ENCODE data around the gene KPRP.

Gene KPRP

GRCh38 chr1:152776361-152776760 lies 18.5 kb downstream of the KPRP start:
- DNase-seq = no peak

- DNase-seq = peak; percentile 1
Observed at GRCh38 chr1:152777510-152778137, 19.8 kb downstream of the KPRP start.

GRCh38 chr1:152783095-152783494 lies 25.3 kb downstream of the KPRP start:
- DNase-seq = no peak

GRCh38 chr1:152786077-152786476 lies 28.3 kb downstream of the KPRP start, which contains the start of gene LCE1E:
Gene LCE1E, plus strand, starts transcription at chr1:152786257. Its CDS starts 1,043 bp downstream, at chr1:152787300.
- DNase-seq = no peak

GRCh38 chr1:152795686-152796085 lies 37.9 kb downstream of the KPRP start:
- DNase-seq = no peak

GRCh38 chr1:152796421-152796820 lies 38.6 kb downstream of the KPRP start, which contains the start of gene LCE1D:
Gene LCE1D, plus strand, starts transcription at chr1:152796721. Its CDS starts 1,074 bp downstream, at chr1:152797795.
- no peak for DNase-seq

- DNase-seq = no peak
Observed at GRCh38 chr1:152801333-152801732, 43.5 kb downstream of the KPRP start.

- no peak for DNase-seq
Observed at GRCh38 chr1:152806576-152806975, 48.8 kb downstream of the KPRP start, which contains the start of gene LCE1C. Gene LCE1C, minus strand, starts transcription at chr1:152806651. Its CDS starts 1,173 bp downstream, at chr1:152805478.

- DNase-seq = no peak
Observed at GRCh38 chr1:152811050-152811449, 53.2 kb downstream of the KPRP start.
